GM19035 (cell line): ENCODE measurements around the gene CA12.
"Not testable (repeated sequence)": the region's sequence is repeated elsewhere in the genome, so short reads cannot be mapped to it uniquely, and the experiment has no call there.

Source experiments
- ATAC-seq: cut with Tn5 transposase; IDR thresholded peaks from one replicate; pipeline ENCODE4 v1.9.1; 2021; ENCODE audit not compliant: unreplicated experiment

The CA12 gene

GRCh38 chr15:63381301-63382204 lies at the start of gene CA12:
Gene CA12 (minus strand): TSS chr15:63381846. CDS start chr15:63381720, 126 bp downstream.
- no peak for ATAC-seq

GRCh38 chr15:63430766-63431451 lies 49.3 kb upstream of the CA12 start:
- no peak for ATAC-seq

- ATAC-seq, result no peak
Observed at GRCh38 chr15:63426552-63426951, 44.9 kb upstream of the CA12 start.

GRCh38 chr15:63425426-63425985 lies 43.9 kb upstream of the CA12 start:
- ATAC-seq, result no peak

GRCh38 chr15:63422891-63423590 lies 41.4 kb upstream of the CA12 start:
- no peak for ATAC-seq

GRCh38 chr15:63421433-63421832 lies 39.8 kb upstream of the CA12 start:
- no peak for ATAC-seq

- ATAC-seq, result no peak
Observed at GRCh38 chr15:63420333-63420747, 38.7 kb upstream of the CA12 start.

GRCh38 chr15:63418811-63419210 lies 37.2 kb upstream of the CA12 start:
- ATAC-seq, result no peak

GRCh38 chr15:63417721-63418120 lies 36.1 kb upstream of the CA12 start:
- ATAC-seq, result no peak

GRCh38 chr15:63417274-63417673 lies 35.6 kb upstream of the CA12 start:
- not testable (repeated sequence) for ATAC-seq

- ATAC-seq, result no peak
Observed at GRCh38 chr15:63414474-63415120, 33.0 kb upstream of the CA12 start.

GRCh38 chr15:63412551-63412950 lies 30.9 kb upstream of the CA12 start:
- no peak for ATAC-seq

- ATAC-seq, result no peak
Observed at GRCh38 chr15:63411866-63412265, 30.2 kb upstream of the CA12 start.

GRCh38 chr15:63409179-63409578 lies 27.5 kb upstream of the CA12 start:
- no peak for ATAC-seq

GRCh38 chr15:63408524-63408923 lies 26.9 kb upstream of the CA12 start:
- ATAC-seq, result no peak

GRCh38 chr15:63407612-63408011 lies 26.0 kb upstream of the CA12 start:
- ATAC-seq, result no peak

GRCh38 chr15:63405683-63406390 lies 24.2 kb upstream of the CA12 start:
- no peak for ATAC-seq

- no peak for ATAC-seq
Observed at GRCh38 chr15:63405159-63405558, 23.5 kb upstream of the CA12 start.

- ATAC-seq, result no peak
Observed at GRCh38 chr15:63403254-63403945, 21.8 kb upstream of the CA12 start.
